Body of pancreas (tissue), 4 donors: Measurements from ENCODE around the gene TGFBI. TPM values are rescaled to one million over a fixed set of nuclear protein-coding genes. Genes with fewer than 3 reads are reported as not detected.

ENCODE experiments used
- ATAC-seq: fragments of 150-250 bp; one replicate; pipeline ENCODE4 v1.9.1; 2016
- DNase-seq, 4 donors: peaks; one replicate each; pipeline ENCODE4 v3.0.0-alpha.2; 2019
- H3K27ac ChIP-seq, 4 donors: fragments of 200-600 bp; sonication (generic); 1 replicate in 3 of 4; 2 replicates in 1 of 4; pipeline versions ENCODE4 v1.5.1 to v1.6.1; 2016 to 2019; ENCODE audit warnings: mild to moderate bottlenecking in 1 of 4, mixed read lengths in 1 of 4, moderate library complexity in 1 of 4
- H3K27me3 ChIP-seq, 2 donors: fragments of 200-600 bp; sonication (generic); one replicate each; pipeline ENCODE4 v1.6.0; 2016; ENCODE audit warnings: mild to moderate bottlenecking in 1 of 2
- H3K36me3 ChIP-seq, 2 donors: fragments of 200-600 bp; sonication (generic); replicated peaks in 1 of 2; 2 replicates each; pipeline ENCODE4 v1.5.1; 2016; ENCODE audit warnings: low read depth in 2 of 2; ENCODE audit not compliant: insufficient read depth in 1 of 2
- H3K4me1 ChIP-seq: fragments of 200-600 bp; sonication (generic); one replicate; pipeline ENCODE4 v1.6.0; 2016
- H3K4me3 ChIP-seq, 2 donors: fragments of 200-600 bp; sonication (generic); 1 replicate in 1 of 2; 2 replicates in 1 of 2; pipeline ENCODE4 v1.5.1; 2016 to 2019
- H3K9me3 ChIP-seq, 3 donors: fragments of 200-600 bp; sonication (generic); 1 replicate in 2 of 3; 2 replicates in 1 of 3; pipeline ENCODE4 v1.5.1; 2016
- POLR2A ChIP-seq, 3 donors: fragments of 450-650 bp; IDR thresholded peaks; one replicate each; pipeline ENCODE4 v1.6.1; 2016; ENCODE audit warnings: antibody characterized with exemption in 3 of 3, mild to moderate bottlenecking in 2 of 3
- WGBS, 2 donors: methylation state at CpG; one replicate each; pipeline ENCODE4 v1.1.5; 2017; 5-methylcytosine and 5-hydroxymethylcytosine counted together
- intact Hi-C: fragments of 100-400 bp; cut with DNase I; formaldehyde crosslinking; loops from one replicate; pipeline ENCODE4 v1.15.1; 2023
- total RNA-seq, 2 donors: library from RNA; depleted of rRNA; stranded (reverse); fragments of >200 nt; gene quantifications; one replicate each; pipeline ENCODE4 v1.1.0, GENCODE V29; 2016
- TF ChIP-seq, protein P1 (sequence below), 7 experiments: fragments of 450-650 bp in 4 of 7; fragments of 200-600 bp in 3 of 7; sonication (generic) in 3 of 7; IDR thresholded peaks; one replicate each; pipeline ENCODE4 v1.5.1; 2016 to 2019; ENCODE audit warnings: antibody characterized with exemption in 7 of 7

The TGFBI gene
- total RNA-seq, 2 donors from 2014 or later, result 7.6 to 23.9 TPM

DNA sequence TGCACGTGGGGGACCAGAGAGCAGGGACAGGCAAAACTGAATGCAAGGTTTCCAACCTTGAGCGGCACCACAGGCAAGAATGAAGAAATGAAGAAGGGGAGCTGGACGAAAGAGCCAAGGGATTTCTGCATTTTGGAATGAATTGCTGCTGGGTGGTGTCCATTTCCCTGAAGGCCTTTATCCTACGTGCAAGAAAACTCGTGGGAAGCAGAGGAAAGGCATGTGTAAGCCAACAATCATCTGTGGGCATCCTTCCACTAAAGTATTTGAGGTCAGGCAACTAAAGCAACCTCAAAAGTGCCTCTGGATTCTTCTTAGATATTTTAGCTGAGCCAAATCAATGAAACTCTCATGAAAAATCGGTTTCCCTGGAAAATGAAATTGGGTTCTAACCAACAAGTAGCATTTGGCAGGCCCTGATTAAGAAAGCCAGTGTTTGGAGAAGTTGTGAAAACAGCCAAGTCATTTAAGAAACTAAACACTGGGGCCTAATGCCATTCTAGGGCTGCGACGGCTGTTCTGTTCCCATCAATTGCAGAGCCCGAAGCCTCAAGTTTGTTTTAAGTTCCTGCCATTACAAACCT is 4.7 kb upstream of the TGFBI start:
- ATAC-seq, result no peak
- H3K36me3 ChIP-seq, result no peaks in the 10 kb centered on the region
- no peak overlapping the region for H3K4me3 ChIP-seq
- WGBS, 2 donors, result 63 to 84% methylated on average over 9 of the region's 9 CpGs
- H3K4me1 ChIP-seq, result peaks cover 12% of the 10 kb centered on the region
- peak overlapping the region in 1 of 4 donors; percentile 18 for H3K27ac ChIP-seq
- DNase-seq, result peak in 1 of 4 donors; percentile 39
- intact Hi-C loops, result no loop called here
- H3K27me3 ChIP-seq, result peaks cover 0 to under 1% of the 10 kb centered on the region in 2 donors
- TF ChIP-seq, protein P1, sequence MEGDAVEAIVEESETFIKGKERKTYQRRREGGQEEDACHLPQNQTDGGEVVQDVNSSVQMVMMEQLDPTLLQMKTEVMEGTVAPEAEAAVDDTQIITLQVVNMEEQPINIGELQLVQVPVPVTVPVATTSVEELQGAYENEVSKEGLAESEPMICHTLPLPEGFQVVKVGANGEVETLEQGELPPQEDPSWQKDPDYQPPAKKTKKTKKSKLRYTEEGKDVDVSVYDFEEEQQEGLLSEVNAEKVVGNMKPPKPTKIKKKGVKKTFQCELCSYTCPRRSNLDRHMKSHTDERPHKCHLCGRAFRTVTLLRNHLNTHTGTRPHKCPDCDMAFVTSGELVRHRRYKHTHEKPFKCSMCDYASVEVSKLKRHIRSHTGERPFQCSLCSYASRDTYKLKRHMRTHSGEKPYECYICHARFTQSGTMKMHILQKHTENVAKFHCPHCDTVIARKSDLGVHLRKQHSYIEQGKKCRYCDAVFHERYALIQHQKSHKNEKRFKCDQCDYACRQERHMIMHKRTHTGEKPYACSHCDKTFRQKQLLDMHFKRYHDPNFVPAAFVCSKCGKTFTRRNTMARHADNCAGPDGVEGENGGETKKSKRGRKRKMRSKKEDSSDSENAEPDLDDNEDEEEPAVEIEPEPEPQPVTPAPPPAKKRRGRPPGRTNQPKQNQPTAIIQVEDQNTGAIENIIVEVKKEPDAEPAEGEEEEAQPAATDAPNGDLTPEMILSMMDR (IDR thresholded peaks at IDR 0.05), result no peak
- TF ChIP-seq POLR2A (IDR thresholded peaks at IDR 0.05), result no peak
- no peaks in the 10 kb centered on the region for H3K9me3 ChIP-seq

GRCh38 chr5:136025900-136026299 is 2.9 kb upstream of the TGFBI start:
- H3K4me3 ChIP-seq, result no peak overlapping the region
- H3K4me1 ChIP-seq, result peaks cover 12% of the 10 kb centered on the region
- WGBS, 2 donors, result 74 to 84% methylated on average over 2 of the region's 2 CpGs
- DNase-seq (no peak), ATAC-seq (no peak)
- peaks cover 0 to 7% of the 10 kb centered on the region in 2 donors for H3K27me3 ChIP-seq
- intact Hi-C loops, result no loop called here
- TF ChIP-seq, protein P1 (IDR thresholded peaks at IDR 0.05), result no peak
- TF ChIP-seq POLR2A (IDR thresholded peaks at IDR 0.05), result no peak
- no peak overlapping the region for H3K27ac ChIP-seq
- H3K36me3 ChIP-seq, result no peaks in the 10 kb centered on the region
- H3K9me3 ChIP-seq, result no peaks in the 10 kb centered on the region

- Histone ChIP-seq H3K4me3 (no peak overlapping the region), H3K27ac (no peak overlapping the region), H3K36me3 (no peaks in the 10 kb centered on the region), H3K9me3 (no peaks in the 10 kb centered on the region), H3K4me1 (peaks cover 12% of the 10 kb centered on the region), H3K27me3 (peaks cover 0 to 7% of the 10 kb centered on the region in 2 donors)
- intact Hi-C loops, result no loop called here
- no peak for DNase-seq
- WGBS, 2 donors, result 87 to 91% methylated on average over 3 of the region's 3 CpGs
- no peak for TF ChIP-seq POLR2A (IDR thresholded peaks at IDR 0.05)
- TF ChIP-seq, protein P1 (IDR thresholded peaks at IDR 0.05), result no peak
- ATAC-seq, result no peak
These were observed 2.2 kb upstream of the TGFBI start for GRCh38 chr5:136026636-136027035.

DNA sequence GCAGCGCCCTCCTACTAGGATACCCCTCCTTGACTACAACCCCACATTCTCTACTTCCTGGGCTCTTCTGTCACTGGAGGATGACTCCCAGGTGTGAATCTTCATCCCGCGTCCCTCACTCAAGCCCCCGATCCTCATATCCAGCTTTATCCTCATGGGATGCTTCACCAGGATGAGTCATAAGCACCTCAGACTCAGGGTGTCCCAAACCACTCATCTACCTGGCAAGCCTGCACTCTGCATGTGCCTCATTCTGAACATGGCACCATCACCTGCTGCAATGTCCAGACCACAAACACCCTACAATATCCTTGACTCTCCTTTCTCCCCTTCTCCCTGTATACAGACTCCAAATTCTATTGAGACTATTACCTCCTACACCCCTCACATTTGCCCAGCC is 1.5 kb upstream of the TGFBI start:
- no peak overlapping the region for H3K27ac ChIP-seq
- WGBS, 2 donors, result 84 to 94% methylated on average over 4 of the region's 4 CpGs
- intact Hi-C loops, result no loop called here
- no peaks in the 10 kb centered on the region for H3K9me3 ChIP-seq
- peaks cover 0 to 7% of the 10 kb centered on the region in 2 donors for H3K27me3 ChIP-seq
- DNase-seq (no peak), ATAC-seq (no peak)
- no peaks in the 10 kb centered on the region for H3K36me3 ChIP-seq
- H3K4me3 ChIP-seq, result no peak overlapping the region
- H3K4me1 ChIP-seq, result peaks cover 12% of the 10 kb centered on the region
- TF ChIP-seq POLR2A (IDR thresholded peaks at IDR 0.05), result no peak
- TF ChIP-seq, protein P1 (IDR thresholded peaks at IDR 0.05), result no peak

- no peak for DNase-seq
- no peak overlapping the region for H3K4me3 ChIP-seq
- no peak for ATAC-seq
- no peaks in the 10 kb centered on the region for H3K36me3 ChIP-seq
- intact Hi-C loops, result no loop called here
- H3K9me3 ChIP-seq, result no peaks in the 10 kb centered on the region
- peaks cover 12% of the 10 kb centered on the region for H3K4me1 ChIP-seq
- peaks cover 0 to 7% of the 10 kb centered on the region in 2 donors for H3K27me3 ChIP-seq
- WGBS, 2 donors, result 59 to 65% methylated on average over 3 of the region's 3 CpGs
- TF ChIP-seq, protein P1 (IDR thresholded peaks at IDR 0.05), result no peak
- no peak for TF ChIP-seq POLR2A (IDR thresholded peaks at IDR 0.05)
- no peak overlapping the region for H3K27ac ChIP-seq
These were observed 698 bp upstream of the TGFBI start for GRCh38 chr5:136028090-136028489.
